ENCODE measurements around the gene OR52A1. TPM values are rescaled to one million over a fixed set of nuclear protein-coding genes. Genes with fewer than 3 reads are reported as not detected.

Gene OR52A1
- total and polyA plus RNA-seq, 9 of the 15 experiments (the other 6 are each of a cell fraction or from before 2014, with no cell fraction given): under 0.01 to 0.33 (median 0.13) TPM; not detected in 3

GRCh38 chr11:5123802-5124521, 30.6 kb downstream of the OR52A1 start (continued):
- TF ChIP-seq SNRNP70 (optimal IDR thresholded peaks at IDR 0.05; ENCODE audit: low read depth, low read length) (no peak), KLF16 (IDR thresholded peaks at IDR 0.05) (no peak; the same call in 1 of the 2 replicates), BRF2 (IDR thresholded peaks at IDR 0.05; ENCODE audit: borderline replicate concordance, insufficient read depth, insufficient read length) (no peak), XRCC5 (IDR thresholded peaks at IDR 0.05; ENCODE audit: low read depth, low read length) (peak; percentile 24; the same call in 1 of the 2 replicates), ZBTB2 (IDR thresholded peaks at IDR 0.05) (no peak), NFIX (CRISPR knock-in tag; IDR thresholded peaks at IDR 0.05; ENCODE audit: low read depth) (no peak), MCM5 (IDR thresholded peaks at IDR 0.05; ENCODE audit: low read depth) (no peak), AFF1 (IDR thresholded peaks at IDR 0.05; ENCODE audit: low read depth in 1 of 2, partially characterized antibody in 2 of 2) (peak in 1 of 2 experiments; percentile 29), MYNN (IDR thresholded peaks at IDR 0.05) (peak; percentile 58; the same call in 1 of the 2 replicates), MYNN (CRISPR knock-in tag; IDR thresholded peaks at IDR 0.05) (no peak), TGIF2 (CRISPR knock-in tag; IDR thresholded peaks at IDR 0.05) (no peak), ELK1 (CRISPR knock-in tag; IDR thresholded peaks at IDR 0.05) (no peak), FOXM1 (IDR thresholded peaks at IDR 0.05; ENCODE audit: low read depth) (no peak; the same call in 1 of the 2 replicates), FOXM1 (CRISPR knock-in tag; IDR thresholded peaks at IDR 0.05; ENCODE audit: low read depth) (no peak), CSDE1 (IDR thresholded peaks at IDR 0.05) (no peak), RBM17 (IDR thresholded peaks at IDR 0.05; ENCODE audit: borderline replicate concordance, low read depth, low read length) (no peak), TOE1 (IDR thresholded peaks at IDR 0.05; ENCODE audit: borderline replicate concordance) (no peak), TOE1 (CRISPR knock-in tag; IDR thresholded peaks at IDR 0.05; ENCODE audit: borderline replicate concordance, low read depth) (no peak), ZNF77 (CRISPR knock-in tag; IDR thresholded peaks at IDR 0.05) (no peak), ZNF551 (CRISPR knock-in tag; IDR thresholded peaks at IDR 0.05) (no peak), CBFB (CRISPR knock-in tag; IDR thresholded peaks at IDR 0.05) (no peak), SIN3A (IDR thresholded peaks at IDR 0.05; ENCODE audit: borderline replicate concordance in 2 of 2, control insufficient read depth in 1 of 2, low read depth in 2 of 2, low read length in 2 of 2) (no peak)
